ENCODE results near the gene CDK2AP2. TPM values are rescaled to one million over a fixed set of nuclear protein-coding genes. Genes with fewer than 3 reads are reported as not detected.

Gene CDK2AP2
- total and polyA plus RNA-seq, 2 experiments from 2014 or later, result 48.6 to 120 TPM

GRCh38 chr11:67482275-67482826 is 25.6 kb downstream of the CDK2AP2 start:
- H3K27me3 ChIP-seq (ENCODE audit: insufficient read depth), result peaks cover 8% of the 10 kb centered on the region
- Mint-ChIP-seq H3K9me3 (peaks cover 8% of the 10 kb centered on the region; the same call in 2 of the 3 replicates), H3K4me3 (peak overlapping the region; percentile 84), H3K4me1 (peaks cover 23% of the 10 kb centered on the region), H3K36me3 (ENCODE audit: low read depth) (peaks cover 5% of the 10 kb centered on the region; the same call in 1 of the 3 replicates), H3K27ac (no peak overlapping the region), H3K27me3 (ENCODE audit: insufficient read depth, low read depth, poor library complexity) (peaks cover 22% of the 10 kb centered on the region)
- no peaks in the 10 kb centered on the region for H3K36me3 ChIP-seq (ENCODE audit: insufficient read depth)
- H3K27ac ChIP-seq (ENCODE audit: low read depth), result no peak overlapping the region
- peak overlapping the region; percentile 78 for H3K4me2 ChIP-seq
- H3K79me2 ChIP-seq (replicated peaks; ENCODE audit: insufficient read depth), result no peaks in the 10 kb centered on the region
- H2AFZ ChIP-seq, result peak overlapping the region; percentile 67
- no peaks in the 10 kb centered on the region for H3K9me2 ChIP-seq (ENCODE audit: insufficient read depth)
- peak overlapping the region; percentile 52 for H3K4me3 ChIP-seq
- H4K20me1 ChIP-seq (replicated peaks; ENCODE audit: insufficient read depth), result no peaks in the 10 kb centered on the region
- DNase-seq (ENCODE audit: low spot score), result no peak
- no peaks in the 10 kb centered on the region; the same call in 1 of the 2 replicates for H3K4me1 ChIP-seq (ENCODE audit: insufficient read depth)
- no peaks in the 10 kb centered on the region for H3F3A ChIP-seq (replicated peaks; ENCODE audit: low read depth)
- no peak for TF ChIP-seq EZH2 (IDR thresholded peaks at IDR 0.05; ENCODE audit: low read depth, unreplicated experiment)
- TF ChIP-seq NANOG (IDR thresholded peaks at IDR 0.05; ENCODE audit: borderline replicate concordance), result no peak
- no peak for TF ChIP-seq CREB1 (CRISPR knock-in tag; IDR thresholded peaks at IDR 0.05; ENCODE audit: low read depth)
- no peak for TF ChIP-seq ZNF331 (CRISPR knock-in tag; IDR thresholded peaks at IDR 0.05; ENCODE audit: low read depth)
- no peak for TF ChIP-seq STAT1 (IDR thresholded peaks at IDR 0.05; ENCODE audit: unreplicated experiment)
- no peak for TF ChIP-seq CTCF (conservative IDR thresholded peaks at IDR 0.05; ENCODE audit: low read depth in 2 of 2)
- TF ChIP-seq REST (IDR thresholded peaks at IDR 0.05; ENCODE audit: unreplicated experiment), result no peak
- TF ChIP-seq POLR2AphosphoS5 (IDR thresholded peaks at IDR 0.05; ENCODE audit: low read depth), result no peak
- TF ChIP-seq JUNB (IDR thresholded peaks at IDR 0.05; ENCODE audit: unreplicated experiment), result no peak
- no peak for TF ChIP-seq EZH2phosphoT487 (IDR thresholded peaks at IDR 0.05; ENCODE audit: unreplicated experiment)
- TF ChIP-seq ETS1 (IDR thresholded peaks at IDR 0.05), result no peak
- no peak for TF ChIP-seq ZNF114 (CRISPR knock-in tag; IDR thresholded peaks at IDR 0.05)
- no peak for TF ChIP-seq ZNF462 (CRISPR knock-in tag; IDR thresholded peaks at IDR 0.05)
- no peak for ATAC-seq

All from GM23338 (cell line).